ENCODE results near the gene ETHE1. TPM values are rescaled to one million over a fixed set of nuclear protein-coding genes. Genes with fewer than 3 reads are reported as not detected.

ETHE1 gene
- total and polyA plus RNA-seq, 2 of the 8 experiments (the other 6 are each of a cell fraction or from before 2014, with no cell fraction given), result 19.9 to 96.0 TPM

DNA sequence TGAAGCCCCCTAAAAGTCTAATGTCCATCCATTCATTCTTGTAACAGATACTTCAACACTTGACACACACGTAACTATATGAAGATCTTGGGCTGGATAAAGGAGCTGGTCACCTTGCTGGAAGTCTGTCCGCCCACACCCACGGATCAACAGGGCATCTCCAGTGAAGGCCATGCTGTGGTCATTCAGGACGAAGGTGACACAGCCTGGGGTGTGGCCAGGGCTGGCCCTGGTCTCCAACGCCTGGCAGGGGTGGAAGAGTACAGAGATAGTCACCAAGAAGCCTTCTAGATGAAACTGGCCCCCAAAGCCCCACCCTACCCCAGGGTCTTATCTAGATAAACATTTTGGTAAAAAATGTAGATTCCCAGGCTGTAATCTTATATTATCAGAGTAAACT, 15.7 kb downstream of the ETHE1 start:
- Histone ChIP-seq H3K27ac (ENCODE audit: low read depth, low read length) (no peak overlapping the region), H4K8ac (ENCODE audit: extremely low read depth, insufficient read depth, low read length) (no peak overlapping the region), H3K23me2 (ENCODE audit: low read depth, low read length) (no peaks in the 10 kb centered on the region), H3K79me1 (ENCODE audit: low read depth, low read length) (no peaks in the 10 kb centered on the region), H3K9me3 (ENCODE audit: insufficient read depth in 2 of 2, low read depth in 1 of 2, low read length in 1 of 2) (no peaks in the 10 kb centered on the region), H3K4ac (replicated peaks; ENCODE audit: insufficient read length, low read depth, low read length) (no peak overlapping the region), H4K20me1 (replicated peaks in 1 of 2; ENCODE audit: control insufficient read depth in 1 of 2, insufficient read depth in 2 of 2, low read length in 2 of 2) (no peaks in the 10 kb centered on the region), H2BK20ac (ENCODE audit: low read length) (no peak overlapping the region), H3K4me1 (replicated peaks in 1 of 4; ENCODE audit: control insufficient read depth in 3 of 4, insufficient read depth in 4 of 4, low read length in 3 of 4) (no peaks in the 10 kb centered on the region), H2BK120ac (replicated peaks; ENCODE audit: low read depth, low read length) (no peak overlapping the region), H3K9ac (replicated peaks in 1 of 4; ENCODE audit: extremely low read depth in 1 of 4, low read depth in 3 of 4, low read length in 3 of 4) (no peak overlapping the region), H3K79me2 (ENCODE audit: control insufficient read depth in 1 of 2, insufficient read depth in 2 of 2, low read length in 2 of 2) (no peaks in the 10 kb centered on the region), H3K27me3 (replicated peaks in 1 of 4; ENCODE audit: control insufficient read depth in 3 of 4, extremely low read depth in 1 of 4, insufficient read depth in 3 of 4, low read length in 3 of 4) (no peaks in the 10 kb centered on the region), H2BK12ac (ENCODE audit: low read depth, low read length) (no peak overlapping the region), H2AK5ac (ENCODE audit: low read depth, low read length) (no peak overlapping the region), H4K91ac (replicated peaks; ENCODE audit: insufficient read length, low read length) (no peak overlapping the region), H2BK5ac (ENCODE audit: low read depth, low read length) (no peak overlapping the region), H3K18ac (ENCODE audit: extremely low read depth, low read length) (no peak overlapping the region), H3K23ac (ENCODE audit: insufficient read length) (no peak overlapping the region), H3K36me3 (ENCODE audit: control insufficient read depth in 2 of 4, insufficient read depth in 4 of 4, low read length in 3 of 4) (peaks cover 0 to 4% (median 1%) of the 10 kb centered on the region in 4 experiments; a peak in 1 of 8 replicates), H3K4me3 (ENCODE audit: extremely low read depth in 1 of 4, insufficient read depth in 2 of 4, low read depth in 3 of 4, low read length in 4 of 4) (no peak overlapping the region), H3K56ac (replicated peaks; ENCODE audit: insufficient read length, low read depth, low read length) (no peak overlapping the region), H4K5ac (ENCODE audit: insufficient read length, low read depth, low read length) (no peak overlapping the region), H2AFZ (ENCODE audit: low read length) (no peak overlapping the region), H3K4me2 (ENCODE audit: insufficient read depth in 1 of 2, low read depth in 2 of 2, low read length in 2 of 2) (no peak overlapping the region), H3K14ac (ENCODE audit: insufficient read length) (no peak overlapping the region), H2BK15ac (ENCODE audit: low read length) (no peak overlapping the region)
- ChIA-PET CTCF (ENCODE audit: partially characterized antibody) (interaction anchor here (1.1 to 4.4 kb wide), 2 partner anchors 9 to 77 kb away, joined by 4 to 25 read pairs; no protein-coding TSS in a partner anchor), POLR2A (ENCODE audit: partially characterized antibody) (interaction anchor here (1.0 kb wide), 1 partner anchor 10 kb away, joined by 3 read pairs; no protein-coding TSS in a partner anchor)
- FAIRE-seq (no peak), DNase-seq (ENCODE audit: low read depth in 1 of 2, low spot score in 2 of 2) (no peak)
- 85% methylated on average over 5 of the region's 5 CpGs; no CpG with 5 or more reads in 1 of the 2 experiments for WGBS, 2 experiments (ENCODE audit: extremely low coverage in 1 of 2, insufficient coverage in 1 of 2, insufficient read length in 1 of 2, insufficient replicate concordance in 2 of 2, low coverage in 1 of 2, low lambda C conversion rate in 2 of 2, missing lambda C conversion rate in 1 of 2)
- TF ChIP-seq, protein P1, sequence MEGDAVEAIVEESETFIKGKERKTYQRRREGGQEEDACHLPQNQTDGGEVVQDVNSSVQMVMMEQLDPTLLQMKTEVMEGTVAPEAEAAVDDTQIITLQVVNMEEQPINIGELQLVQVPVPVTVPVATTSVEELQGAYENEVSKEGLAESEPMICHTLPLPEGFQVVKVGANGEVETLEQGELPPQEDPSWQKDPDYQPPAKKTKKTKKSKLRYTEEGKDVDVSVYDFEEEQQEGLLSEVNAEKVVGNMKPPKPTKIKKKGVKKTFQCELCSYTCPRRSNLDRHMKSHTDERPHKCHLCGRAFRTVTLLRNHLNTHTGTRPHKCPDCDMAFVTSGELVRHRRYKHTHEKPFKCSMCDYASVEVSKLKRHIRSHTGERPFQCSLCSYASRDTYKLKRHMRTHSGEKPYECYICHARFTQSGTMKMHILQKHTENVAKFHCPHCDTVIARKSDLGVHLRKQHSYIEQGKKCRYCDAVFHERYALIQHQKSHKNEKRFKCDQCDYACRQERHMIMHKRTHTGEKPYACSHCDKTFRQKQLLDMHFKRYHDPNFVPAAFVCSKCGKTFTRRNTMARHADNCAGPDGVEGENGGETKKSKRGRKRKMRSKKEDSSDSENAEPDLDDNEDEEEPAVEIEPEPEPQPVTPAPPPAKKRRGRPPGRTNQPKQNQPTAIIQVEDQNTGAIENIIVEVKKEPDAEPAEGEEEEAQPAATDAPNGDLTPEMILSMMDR (IDR thresholded peaks at IDR 0.05; ENCODE audit: control extremely low read depth in 1 of 3, insufficient read depth in 1 of 3, low read depth in 1 of 3, low read length in 3 of 3), result no peak
- TF ChIP-seq KDM1A (IDR thresholded peaks at IDR 0.05; ENCODE audit: borderline replicate concordance, low read length) (no peak), SIRT6 (IDR thresholded peaks at IDR 0.05; ENCODE audit: low read length) (no peak), TAF1 (IDR thresholded peaks at IDR 0.05; ENCODE audit: low read depth, low read length) (no peak)

All from H1 (cell line).